Measurements from ENCODE around the gene RAG1. TPM values are rescaled to one million over a fixed set of nuclear protein-coding genes. Genes with fewer than 3 reads are reported as not detected.

Gene RAG1
- total and polyA plus RNA-seq, 2 of the 8 experiments (the other 6 are each of a cell fraction or from before 2014, with no cell fraction given): 0.14 to 0.58 TPM

DNA sequence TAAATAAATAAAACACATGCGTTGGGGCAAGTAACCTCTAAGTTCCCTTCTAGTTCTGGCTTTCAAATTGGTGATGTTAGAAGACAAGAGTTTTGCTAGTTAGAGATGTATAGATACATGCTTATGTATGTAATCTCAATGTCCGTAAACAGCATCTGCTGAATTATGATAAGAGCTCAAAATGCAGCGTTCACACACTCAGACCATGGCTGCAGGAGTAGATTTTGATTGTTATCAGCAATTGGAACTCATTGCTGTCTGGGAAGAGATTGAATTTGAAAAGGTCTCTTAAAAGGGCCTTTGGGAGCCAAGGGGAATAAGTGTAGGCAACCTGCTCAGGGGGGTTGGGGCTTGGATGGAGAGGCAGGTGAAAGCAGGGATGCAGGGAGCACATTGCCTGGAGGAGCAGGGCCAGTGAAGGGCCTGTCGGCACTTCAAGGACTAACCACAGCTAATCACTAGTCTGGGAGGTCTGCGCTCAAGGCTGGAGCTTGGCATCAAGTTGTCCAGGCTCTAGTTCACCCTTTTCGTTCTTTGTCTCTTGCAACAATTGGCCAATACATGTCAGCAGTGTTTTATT lies 2.7 kb upstream of the RAG1 start (continued):
- TF ChIP-seq, protein P1, sequence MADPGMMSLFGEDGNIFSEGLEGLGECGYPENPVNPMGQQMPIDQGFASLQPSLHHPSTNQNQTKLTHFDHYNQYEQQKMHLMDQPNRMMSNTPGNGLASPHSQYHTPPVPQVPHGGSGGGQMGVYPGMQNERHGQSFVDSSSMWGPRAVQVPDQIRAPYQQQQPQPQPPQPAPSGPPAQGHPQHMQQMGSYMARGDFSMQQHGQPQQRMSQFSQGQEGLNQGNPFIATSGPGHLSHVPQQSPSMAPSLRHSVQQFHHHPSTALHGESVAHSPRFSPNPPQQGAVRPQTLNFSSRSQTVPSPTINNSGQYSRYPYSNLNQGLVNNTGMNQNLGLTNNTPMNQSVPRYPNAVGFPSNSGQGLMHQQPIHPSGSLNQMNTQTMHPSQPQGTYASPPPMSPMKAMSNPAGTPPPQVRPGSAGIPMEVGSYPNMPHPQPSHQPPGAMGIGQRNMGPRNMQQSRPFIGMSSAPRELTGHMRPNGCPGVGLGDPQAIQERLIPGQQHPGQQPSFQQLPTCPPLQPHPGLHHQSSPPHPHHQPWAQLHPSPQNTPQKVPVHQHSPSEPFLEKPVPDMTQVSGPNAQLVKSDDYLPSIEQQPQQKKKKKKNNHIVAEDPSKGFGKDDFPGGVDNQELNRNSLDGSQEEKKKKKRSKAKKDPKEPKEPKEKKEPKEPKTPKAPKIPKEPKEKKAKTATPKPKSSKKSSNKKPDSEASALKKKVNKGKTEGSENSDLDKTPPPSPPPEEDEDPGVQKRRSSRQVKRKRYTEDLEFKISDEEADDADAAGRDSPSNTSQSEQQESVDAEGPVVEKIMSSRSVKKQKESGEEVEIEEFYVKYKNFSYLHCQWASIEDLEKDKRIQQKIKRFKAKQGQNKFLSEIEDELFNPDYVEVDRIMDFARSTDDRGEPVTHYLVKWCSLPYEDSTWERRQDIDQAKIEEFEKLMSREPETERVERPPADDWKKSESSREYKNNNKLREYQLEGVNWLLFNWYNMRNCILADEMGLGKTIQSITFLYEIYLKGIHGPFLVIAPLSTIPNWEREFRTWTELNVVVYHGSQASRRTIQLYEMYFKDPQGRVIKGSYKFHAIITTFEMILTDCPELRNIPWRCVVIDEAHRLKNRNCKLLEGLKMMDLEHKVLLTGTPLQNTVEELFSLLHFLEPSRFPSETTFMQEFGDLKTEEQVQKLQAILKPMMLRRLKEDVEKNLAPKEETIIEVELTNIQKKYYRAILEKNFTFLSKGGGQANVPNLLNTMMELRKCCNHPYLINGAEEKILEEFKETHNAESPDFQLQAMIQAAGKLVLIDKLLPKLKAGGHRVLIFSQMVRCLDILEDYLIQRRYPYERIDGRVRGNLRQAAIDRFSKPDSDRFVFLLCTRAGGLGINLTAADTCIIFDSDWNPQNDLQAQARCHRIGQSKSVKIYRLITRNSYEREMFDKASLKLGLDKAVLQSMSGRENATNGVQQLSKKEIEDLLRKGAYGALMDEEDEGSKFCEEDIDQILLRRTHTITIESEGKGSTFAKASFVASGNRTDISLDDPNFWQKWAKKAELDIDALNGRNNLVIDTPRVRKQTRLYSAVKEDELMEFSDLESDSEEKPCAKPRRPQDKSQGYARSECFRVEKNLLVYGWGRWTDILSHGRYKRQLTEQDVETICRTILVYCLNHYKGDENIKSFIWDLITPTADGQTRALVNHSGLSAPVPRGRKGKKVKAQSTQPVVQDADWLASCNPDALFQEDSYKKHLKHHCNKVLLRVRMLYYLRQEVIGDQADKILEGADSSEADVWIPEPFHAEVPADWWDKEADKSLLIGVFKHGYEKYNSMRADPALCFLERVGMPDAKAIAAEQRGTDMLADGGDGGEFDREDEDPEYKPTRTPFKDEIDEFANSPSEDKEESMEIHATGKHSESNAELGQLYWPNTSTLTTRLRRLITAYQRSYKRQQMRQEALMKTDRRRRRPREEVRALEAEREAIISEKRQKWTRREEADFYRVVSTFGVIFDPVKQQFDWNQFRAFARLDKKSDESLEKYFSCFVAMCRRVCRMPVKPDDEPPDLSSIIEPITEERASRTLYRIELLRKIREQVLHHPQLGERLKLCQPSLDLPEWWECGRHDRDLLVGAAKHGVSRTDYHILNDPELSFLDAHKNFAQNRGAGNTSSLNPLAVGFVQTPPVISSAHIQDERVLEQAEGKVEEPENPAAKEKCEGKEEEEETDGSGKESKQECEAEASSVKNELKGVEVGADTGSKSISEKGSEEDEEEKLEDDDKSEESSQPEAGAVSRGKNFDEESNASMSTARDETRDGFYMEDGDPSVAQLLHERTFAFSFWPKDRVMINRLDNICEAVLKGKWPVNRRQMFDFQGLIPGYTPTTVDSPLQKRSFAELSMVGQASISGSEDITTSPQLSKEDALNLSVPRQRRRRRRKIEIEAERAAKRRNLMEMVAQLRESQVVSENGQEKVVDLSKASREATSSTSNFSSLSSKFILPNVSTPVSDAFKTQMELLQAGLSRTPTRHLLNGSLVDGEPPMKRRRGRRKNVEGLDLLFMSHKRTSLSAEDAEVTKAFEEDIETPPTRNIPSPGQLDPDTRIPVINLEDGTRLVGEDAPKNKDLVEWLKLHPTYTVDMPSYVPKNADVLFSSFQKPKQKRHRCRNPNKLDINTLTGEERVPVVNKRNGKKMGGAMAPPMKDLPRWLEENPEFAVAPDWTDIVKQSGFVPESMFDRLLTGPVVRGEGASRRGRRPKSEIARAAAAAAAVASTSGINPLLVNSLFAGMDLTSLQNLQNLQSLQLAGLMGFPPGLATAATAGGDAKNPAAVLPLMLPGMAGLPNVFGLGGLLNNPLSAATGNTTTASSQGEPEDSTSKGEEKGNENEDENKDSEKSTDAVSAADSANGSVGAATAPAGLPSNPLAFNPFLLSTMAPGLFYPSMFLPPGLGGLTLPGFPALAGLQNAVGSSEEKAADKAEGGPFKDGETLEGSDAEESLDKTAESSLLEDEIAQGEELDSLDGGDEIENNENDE (IDR thresholded peaks at IDR 0.05; ENCODE audit: insufficient replicate concordance, low read length): no peak
- TF ChIP-seq TBP (IDR thresholded peaks at IDR 0.05; ENCODE audit: low read depth, low read length): no peak
- no peak for TF ChIP-seq NANOG (IDR thresholded peaks at IDR 0.05; ENCODE audit: insufficient read depth, low read depth, low read length, poor library complexity, severe bottlenecking)
- TF ChIP-seq SIX5 (IDR thresholded peaks at IDR 0.05; ENCODE audit: low read depth, low read length): no peak
- TF ChIP-seq, protein P2, sequence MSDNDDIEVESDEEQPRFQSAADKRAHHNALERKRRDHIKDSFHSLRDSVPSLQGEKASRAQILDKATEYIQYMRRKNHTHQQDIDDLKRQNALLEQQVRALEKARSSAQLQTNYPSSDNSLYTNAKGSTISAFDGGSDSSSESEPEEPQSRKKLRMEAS (IDR thresholded peaks at IDR 0.05): no peak
